Measurements from ENCODE around the gene RASIP1.

The RASIP1 gene

GRCh38 chr19:48672994-48673393 lies 67.4 kb downstream of the RASIP1 start, which contains the start of gene NTN5:
Gene NTN5 (minus strand): TSS chr19:48673017. CDS start chr19:48670986, 2,031 bp downstream.
- H3K4me3 ChIP-seq (ENCODE audit: low read depth, low read length), result no peak within 1 kb of the TSS
- no peak for TF ChIP-seq CTCF (IDR thresholded peaks at IDR 0.05; ENCODE audit: low read depth, low read length)

- TF ChIP-seq CTCF (IDR thresholded peaks at IDR 0.05; ENCODE audit: low read depth, low read length), result no peak
- H3K4me3 ChIP-seq (ENCODE audit: low read depth, low read length), result no peak overlapping the region
Measured at GRCh38 chr19:48671446-48671995, 68.9 kb downstream of the RASIP1 start.

- no peak for TF ChIP-seq CTCF (IDR thresholded peaks at IDR 0.05; ENCODE audit: low read depth, low read length)
- H3K4me3 ChIP-seq (ENCODE audit: low read depth, low read length), result no peak overlapping the region
Measured at GRCh38 chr19:48670699-48671445, 69.5 kb downstream of the RASIP1 start.
